K562 (cell line): ENCODE results near the gene FRMD5.
"Not testable (repeated sequence)": the region's sequence is repeated elsewhere in the genome, so short reads cannot be mapped to it uniquely, and the experiment has no call there.

Experiments
- CTCF ChIP-seq, 3 experiments: IDR thresholded peaks in 2 of 3; conservative IDR thresholded peaks in 1 of 3; 2 replicates each; pipeline ENCODE4 v1.5.1; 2011 to 2012; ENCODE audit warnings: low read length in 3 of 3, mild to moderate bottlenecking in 3 of 3, control low read depth in 2 of 3, improper control_type of control experiment in 1 of 3, inconsistent platforms in 1 of 3, low read depth in 1 of 3, mixed read lengths in 1 of 3, moderate library complexity in 1 of 3; ENCODE audit not compliant: insufficient read depth in 2 of 3
- MXI1 ChIP-seq: IDR thresholded peaks from 2 replicates; pipeline ENCODE4 v1.6.1; 2011; ENCODE audit warnings: low read depth, mild to moderate bottlenecking, improper control_type of control experiment, low read length
- YY1 ChIP-seq, 3 experiments: IDR thresholded peaks; 2 replicates each; pipeline ENCODE4 v1.6.1; 2011; ENCODE audit warnings: low read length in 2 of 3, mild to moderate bottlenecking in 2 of 3, moderate library complexity in 2 of 3, borderline replicate concordance in 1 of 3, control low read depth in 1 of 3, low read depth in 1 of 3; ENCODE audit not compliant: insufficient read depth in 3 of 3, insufficient replicate concordance in 2 of 3, control insufficient read depth in 1 of 3, insufficient read length in 1 of 3; ENCODE audit errors: extremely low read depth in 1 of 3

GRCh38 chr15:44032820-44033219 lies 162.3 kb downstream of the FRMD5 start:
- not testable (repeated sequence) for TF ChIP-seq MXI1; CTCF (IDR thresholded peaks at IDR 0.05 in 2 of 3, conservative IDR thresholded peaks at IDR 0.05 in 1 of 3; ENCODE audit: insufficient read depth in 2 of 3, low read depth in 1 of 3, low read length in 3 of 3); YY1 (IDR thresholded peaks at IDR 0.05; ENCODE audit: borderline replicate concordance in 1 of 3, control insufficient read depth in 1 of 3, extremely low read depth in 1 of 3, insufficient read depth in 3 of 3, insufficient read length in 1 of 3, insufficient replicate concordance in 2 of 3, low read depth in 1 of 3, low read length in 2 of 3)
